A673 (cell line): ENCODE measurements around the gene EZH2. TPM values are rescaled to one million over a fixed set of nuclear protein-coding genes. Genes with fewer than 3 reads are reported as not detected.
A peak's percentile ranks its signal among the peaks of the same experiment; 100 is the strongest.

Source experiments
- BruUV-seq: library from RNA; stranded (reverse); fragments of 400-500 nt; replicated peaks from 2 replicates; lab custom pipeline; 2021; lab: Mats Ljungman, UMichigan
- CTCF ChIA-PET: fragments of 300-600 bp; sonication (Branson Sonifier 250); formaldehyde crosslinking; loops from one replicate; lab custom pipeline; 2022; ENCODE audit warnings: antibody characterized with exemption; lab: Charles Lee
- POLR2A ChIA-PET: fragments of 300-600 bp; sonication (Branson Sonifier 250); formaldehyde crosslinking; loops from one replicate; lab custom pipeline; 2022; ENCODE audit warnings: antibody characterized with exemption; ENCODE audit not compliant: low non-redundant PET; lab: Charles Lee
- DNase-seq: peaks from one replicate; pipeline ENCODE4 v3.0.0-alpha.2; 2015; ENCODE audit warnings: low spot score
- H3K27ac ChIP-seq: fragments of 200-600 bp; sonication (generic); 2 replicates; pipeline ENCODE4 v1.5.1; 2016; ENCODE audit warnings: mixed run types, low read depth, mild to moderate bottlenecking, mixed read lengths, antibody characterized with exemption, low read length; ENCODE audit not compliant: poor library complexity, severe bottlenecking
- H3K27me3 ChIP-seq: fragments of 200-600 bp; sonication (generic); replicated peaks from 2 replicates; pipeline ENCODE4 v1.6.1; 2017; ENCODE audit warnings: mixed run types, low read depth, mild to moderate bottlenecking, mixed read lengths, antibody characterized with exemption, low read length; ENCODE audit not compliant: insufficient read depth, poor library complexity
- H3K36me3 ChIP-seq: fragments of 200-600 bp; sonication (generic); 2 replicates; pipeline ENCODE4 v1.6.1; 2016; ENCODE audit warnings: mixed run types, mild to moderate bottlenecking, mixed read lengths, antibody characterized with exemption, low read length; ENCODE audit not compliant: insufficient read depth, poor library complexity, severe bottlenecking
- H3K4me1 ChIP-seq: fragments of 200-600 bp; sonication (generic); 2 replicates; pipeline ENCODE4 v1.6.1; 2017; ENCODE audit warnings: mixed run types, mild to moderate bottlenecking, mixed read lengths, antibody characterized with exemption, low read length; ENCODE audit not compliant: insufficient read depth, poor library complexity, severe bottlenecking
- H3K4me3 ChIP-seq: fragments of 200-600 bp; sonication (generic); 2 replicates; pipeline ENCODE4 v1.5.1; 2016; ENCODE audit warnings: low read depth, mixed run types, mild to moderate bottlenecking, mixed read lengths, low read length; ENCODE audit not compliant: poor library complexity, severe bottlenecking
- H3K9me3 ChIP-seq: fragments of 200-600 bp; sonication (generic); 2 replicates; pipeline ENCODE4 v1.6.1; 2016; ENCODE audit warnings: mixed run types, low read depth, mild to moderate bottlenecking, mixed read lengths, antibody characterized with exemption, low read length; ENCODE audit not compliant: poor library complexity, severe bottlenecking
- CTCF ChIP-seq: fragments of 300-800, 200-600 bp; sonication (generic); conservative IDR thresholded peaks from 2 replicates; pipeline ENCODE4 v1.5.1; 2017; ENCODE audit warnings: low read depth, mild to moderate bottlenecking, antibody characterized with exemption, low read length, moderate library complexity, mixed read lengths
- EZH2 ChIP-seq: fragments of 200-600 bp; sonication (generic); IDR thresholded peaks from 2 replicates; pipeline ENCODE4 v1.6.1; 2017; ENCODE audit warnings: borderline replicate concordance, low read depth, mild to moderate bottlenecking, mixed read lengths, antibody characterized with exemption, low read length; ENCODE audit not compliant: poor library complexity, severe bottlenecking
- intact Hi-C: fragments of 100-400 bp; cut with micrococcal nuclease; formaldehyde crosslinking; loops from one replicate; pipeline ENCODE4 v1.10.0; 2022; ENCODE audit not compliant: unreplicated experiment
- total RNA-seq: library from RNA; stranded (reverse); gene quantifications from 2 replicates; pipeline ENCODE4 v1.2.3, GENCODE V29; 2021

EZH2 gene
- total RNA-seq, 1 experiment from 2014 or later, result 140 TPM

- H3K27me3 ChIP-seq, result no peaks in the 10 kb centered on the region
- peak; percentile 46 for DNase-seq
- BruUV-seq, result no TSS peak
- POLR2A ChIA-PET, result no interaction called here
- H3K9me3 ChIP-seq, result no peaks in the 10 kb centered on the region
- CTCF ChIA-PET, result no interaction called here
- peak overlapping the region; percentile 97 for H3K4me3 ChIP-seq
- no peak for TF ChIP-seq EZH2
- TF ChIP-seq CTCF, result no peak
- intact Hi-C loops, result loop anchor here (1.0 to 5.0 kb wide), 3 partner anchors 58 to 181 kb away; no protein-coding TSS in a partner anchor
- H3K27ac ChIP-seq, result peak overlapping the region; percentile 98
- peaks cover 15% of the 10 kb centered on the region for H3K4me1 ChIP-seq
- peaks cover 4% of the 10 kb centered on the region for H3K36me3 ChIP-seq
Measured at GRCh38 chr7:148883266-148884048, 634 bp downstream of the EZH2 start.

GRCh38 chr7:148882841-148883265 lies 1.2 kb downstream of the EZH2 start:
- Histone ChIP-seq H3K9me3 (no peaks in the 10 kb centered on the region), H3K27ac (peak overlapping the region; percentile 98), H3K27me3 (no peaks in the 10 kb centered on the region), H3K36me3 (peaks cover 4% of the 10 kb centered on the region), H3K4me3 (peak overlapping the region; percentile 97), H3K4me1 (peaks cover 15% of the 10 kb centered on the region)
- intact Hi-C loops, result loop anchor here (1.0 to 5.0 kb wide), 2 partner anchors 58 to 181 kb away; no protein-coding TSS in a partner anchor
- CTCF ChIA-PET, result no interaction called here
- DNase-seq, result no peak
- TF ChIP-seq CTCF, result no peak
- TF ChIP-seq EZH2, result no peak
- POLR2A ChIA-PET, result no interaction called here
- BruUV-seq, result no TSS peak

- DNase-seq, result no peak
- peaks cover 15% of the 10 kb centered on the region for H3K4me1 ChIP-seq
- H3K27ac ChIP-seq, result peak overlapping the region; percentile 98
- H3K36me3 ChIP-seq, result peaks cover 4% of the 10 kb centered on the region
- TF ChIP-seq EZH2 (no peak), CTCF (no peak)
- no peaks in the 10 kb centered on the region for H3K27me3 ChIP-seq
- intact Hi-C loops, result loop anchor here (5.0 kb wide), 1 partner anchor 180 kb away; no protein-coding TSS in a partner anchor
- POLR2A ChIA-PET, result no interaction called here
- TSS peak; percentile 29 for BruUV-seq
- peak overlapping the region; percentile 97 for H3K4me3 ChIP-seq
- H3K9me3 ChIP-seq, result no peaks in the 10 kb centered on the region
- CTCF ChIA-PET, result no interaction called here
Measured at GRCh38 chr7:148882192-148882591, 1.9 kb downstream of the EZH2 start.
